ENCODE data around the gene TBC1D22A.

The TBC1D22A gene

GRCh38 chr22:46964773-46965550 lies 202.5 kb downstream of the TBC1D22A start:
- no peak for DNase-seq

DNA sequence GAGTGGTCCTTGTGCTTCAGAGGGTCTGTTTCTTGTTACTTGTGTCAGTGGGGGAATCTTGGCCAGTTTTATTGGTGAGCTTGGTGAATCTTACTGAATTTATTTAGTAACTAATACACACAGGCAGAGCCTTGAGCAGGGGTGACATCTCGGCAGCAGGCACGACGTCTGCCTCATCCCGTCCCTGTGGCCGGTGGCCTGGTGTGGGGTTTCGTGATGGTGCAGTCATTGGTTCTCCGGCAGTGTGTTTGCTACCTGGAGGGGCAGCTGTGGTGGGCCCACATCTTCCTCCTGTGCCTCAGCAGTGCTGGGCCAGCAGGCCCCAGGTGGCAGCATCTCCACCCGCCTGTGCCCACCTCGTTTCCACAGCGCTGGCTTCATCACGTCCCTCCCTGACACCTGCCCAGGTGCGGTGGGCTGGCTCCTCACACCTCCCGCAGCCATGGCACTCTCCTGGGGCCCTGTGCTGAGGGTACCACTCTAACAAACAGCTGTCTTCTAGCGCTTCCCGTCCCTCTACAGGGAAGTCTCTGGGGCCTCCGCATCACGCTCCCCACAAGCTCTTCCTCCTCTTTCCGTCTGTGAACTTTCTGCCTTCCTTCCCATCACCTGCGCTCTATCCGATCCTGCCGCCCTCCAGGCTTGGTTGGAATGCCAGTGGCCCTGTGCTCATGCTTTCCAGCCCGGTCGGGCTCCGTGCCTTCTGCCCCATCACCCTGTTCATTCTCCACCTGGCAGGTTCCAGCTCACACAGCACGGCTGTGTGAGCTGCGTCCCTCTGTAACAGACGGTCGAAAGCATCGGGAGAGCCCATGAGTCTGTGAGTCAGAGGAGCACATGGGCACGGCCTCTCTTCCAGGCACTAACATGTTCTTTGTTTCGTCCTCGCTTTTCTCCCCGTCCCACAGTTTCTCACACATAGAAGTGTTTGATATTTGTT lies 203.4 kb downstream of the TBC1D22A start:
- no peak for DNase-seq

- DNase-seq, result no peak
These were observed 204.0 kb downstream of the TBC1D22A start for GRCh38 chr22:46966495-46966845.

GRCh38 chr22:46966846-46967245 lies 204.4 kb downstream of the TBC1D22A start:
- no peak for DNase-seq

- no peak for DNase-seq
These were observed 205.3 kb downstream of the TBC1D22A start for GRCh38 chr22:46967445-46968358.

- DNase-seq, result no peak
These were observed 205.9 kb downstream of the TBC1D22A start for GRCh38 chr22:46968359-46968740.

- DNase-seq, result no peak
These were observed 206.4 kb downstream of the TBC1D22A start for GRCh38 chr22:46968848-46969247.

GRCh38 chr22:46969491-46969890 lies 207.0 kb downstream of the TBC1D22A start:
- no peak for DNase-seq

DNA sequence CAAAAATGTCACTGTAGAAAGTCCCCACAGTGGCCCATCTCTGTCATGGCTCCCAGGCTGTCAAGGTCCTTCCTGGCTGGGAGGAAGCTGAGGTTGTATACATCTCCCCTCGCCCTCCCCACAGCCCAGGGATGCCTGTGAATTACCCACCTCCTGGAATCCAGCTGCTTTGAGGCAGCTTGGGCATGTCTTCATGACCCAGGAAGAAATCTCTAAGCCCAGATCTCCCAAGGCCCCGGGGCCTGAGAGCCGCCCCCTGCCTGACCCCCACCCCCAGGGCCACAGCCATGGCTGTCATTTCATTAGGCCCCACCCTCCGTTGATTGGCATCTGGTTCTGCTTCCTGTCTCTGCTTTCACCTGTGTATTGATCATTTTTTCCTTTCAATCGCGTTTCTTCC lies 207.5 kb downstream of the TBC1D22A start:
- no peak for DNase-seq

- DNase-seq, result no peak
These were observed 208.1 kb downstream of the TBC1D22A start for GRCh38 chr22:46970411-46971098.

GRCh38 chr22:46971099-46971763 lies 208.8 kb downstream of the TBC1D22A start:
- peak; percentile 71 for DNase-seq

GRCh38 chr22:46971764-46972125 lies 209.3 kb downstream of the TBC1D22A start:
- DNase-seq, result no peak

DNA sequence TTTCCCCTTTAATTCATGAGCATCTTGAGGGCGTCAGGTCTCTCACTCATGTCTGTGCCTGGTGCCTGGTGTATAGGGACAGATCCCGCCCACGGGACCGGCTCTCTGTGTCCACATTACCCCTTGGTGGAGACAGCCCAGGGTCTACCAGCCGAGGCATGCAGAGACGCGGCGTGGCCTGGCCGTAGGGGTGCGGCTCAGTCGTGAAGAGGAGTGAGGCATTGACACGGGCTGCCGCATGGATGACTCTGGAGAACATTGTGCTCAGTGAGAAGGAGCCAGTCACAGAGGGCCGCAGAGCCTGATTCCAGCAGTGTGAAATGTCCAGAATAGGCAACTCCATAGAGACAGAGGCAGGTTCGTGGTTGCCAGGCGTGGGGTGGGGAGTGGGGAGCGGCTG lies 209.8 kb downstream of the TBC1D22A start:
- DNase-seq, result no peak

GRCh38 chr22:46972901-46973831 lies 210.7 kb downstream of the TBC1D22A start:
- DNase-seq, result no peak

DNA sequence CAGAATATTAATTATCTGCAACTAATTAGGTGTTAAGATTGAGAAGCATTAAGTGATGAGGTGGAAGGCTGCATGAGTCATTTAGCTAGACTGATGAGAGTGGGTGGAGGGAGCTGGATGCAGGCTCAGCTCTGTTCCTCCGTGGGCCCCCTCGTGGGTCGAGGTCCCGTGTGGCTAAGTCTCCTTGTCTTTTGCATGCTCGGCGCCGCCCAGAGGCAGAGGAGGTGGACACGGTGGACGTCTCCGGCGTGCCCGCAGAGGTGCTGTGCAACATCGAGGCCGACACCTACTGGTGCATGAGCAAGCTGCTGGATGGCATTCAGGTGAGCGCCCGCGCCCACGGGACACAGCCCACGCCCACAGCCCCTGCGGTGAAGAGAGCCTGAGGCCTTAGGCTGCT lies 211.6 kb downstream of the TBC1D22A start:
- DNase-seq, result no peak

DNA sequence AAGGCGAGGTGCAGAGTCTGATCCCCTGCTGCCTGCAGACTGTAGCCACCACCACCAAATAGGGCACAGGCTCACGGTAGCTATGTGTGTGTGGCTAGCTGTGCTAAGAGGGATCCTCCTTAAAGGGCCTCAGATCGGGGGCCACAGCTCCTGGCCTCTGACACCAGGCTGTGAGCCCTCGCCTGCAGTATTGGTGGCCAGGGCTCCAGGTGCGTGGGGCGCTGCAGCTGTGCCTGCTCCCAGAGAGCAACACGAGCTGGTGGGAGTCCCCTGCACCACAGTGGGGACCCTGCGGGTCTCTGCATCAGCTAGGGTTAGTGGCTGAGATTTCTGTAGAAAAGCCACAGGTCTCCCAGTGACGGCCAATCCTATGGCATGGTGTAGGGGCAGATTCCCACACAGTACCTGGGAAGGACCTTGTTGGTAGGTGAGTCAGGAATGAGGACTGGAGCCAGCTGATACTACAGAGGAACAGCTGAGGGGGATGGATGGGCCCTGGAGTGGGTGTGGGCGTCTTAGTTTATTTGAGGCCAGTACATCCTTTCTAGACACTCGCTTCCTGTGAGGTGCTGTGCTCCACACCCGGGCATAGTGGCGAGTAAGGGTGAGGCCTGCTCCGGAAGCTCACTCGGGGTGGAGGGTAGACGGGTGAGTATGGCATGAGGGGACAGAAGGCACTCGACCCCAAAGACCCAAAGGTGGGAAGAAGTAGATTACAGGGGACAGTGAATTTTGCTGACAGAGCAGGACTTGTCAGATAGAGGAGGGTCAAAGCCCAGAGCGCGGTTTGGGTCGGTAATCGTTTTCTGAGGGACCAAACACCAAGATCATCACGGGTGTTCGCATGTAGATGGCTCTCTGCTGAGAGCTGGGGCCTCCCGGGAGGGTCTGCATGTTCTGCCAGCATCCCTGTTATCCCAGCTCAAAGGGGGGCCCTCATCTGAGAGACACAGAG lies 212.5 kb downstream of the TBC1D22A start:
- DNase-seq, result no peak

DNA sequence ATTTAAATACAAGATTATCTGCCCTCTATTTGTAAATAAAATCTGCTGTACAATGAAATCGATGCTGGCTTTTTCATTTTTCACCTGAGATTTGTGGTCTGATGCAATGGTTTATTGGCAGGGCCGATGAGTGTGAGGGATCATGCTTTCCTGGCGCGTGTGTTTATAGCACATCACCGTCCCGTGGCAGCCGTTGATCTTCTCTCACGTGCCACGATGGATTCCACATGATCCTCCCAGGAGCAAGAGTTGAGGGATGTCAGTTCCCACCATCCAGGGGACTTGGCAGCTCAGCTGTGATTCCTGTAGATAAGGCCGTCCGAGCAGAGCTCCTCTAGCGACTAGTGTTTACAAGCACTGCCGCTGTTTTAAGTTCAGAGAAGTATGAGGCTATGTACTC lies 213.7 kb downstream of the TBC1D22A start:
- no peak for DNase-seq

GRCh38 chr22:46976598-46976997 lies 214.1 kb downstream of the TBC1D22A start:
- no peak for DNase-seq

DNA sequence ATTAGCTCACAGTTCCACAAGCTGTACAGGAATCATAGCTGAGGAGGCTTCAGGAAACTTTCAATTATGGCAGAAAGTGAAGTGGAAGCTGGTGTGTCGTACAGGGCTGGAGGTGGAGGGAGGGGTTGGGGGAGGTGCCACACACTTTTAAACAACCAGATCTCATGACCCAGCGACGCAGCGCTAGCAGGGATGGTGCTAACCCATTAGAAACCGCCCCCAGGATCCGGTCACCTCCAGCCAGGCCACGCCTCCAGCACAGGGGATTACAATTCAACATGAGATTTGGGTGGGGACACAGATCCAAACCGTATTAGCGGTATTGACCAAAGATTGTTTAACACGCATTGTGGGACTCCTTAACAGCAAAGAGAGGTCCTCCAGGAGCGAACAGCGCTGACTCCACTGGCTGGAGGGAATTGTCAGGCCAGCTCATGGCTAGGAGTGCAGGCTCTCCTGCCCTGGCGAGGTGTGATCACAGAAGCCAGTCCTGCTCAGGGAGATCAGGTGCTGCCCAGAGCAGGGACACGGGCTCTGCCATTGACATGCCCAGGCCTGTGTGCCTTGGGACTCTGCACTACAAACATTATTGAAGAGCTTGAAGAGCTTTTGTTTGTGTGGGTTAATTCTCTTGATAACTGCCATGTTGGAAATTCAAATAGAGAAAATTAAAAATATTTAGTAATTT lies 215.3 kb downstream of the TBC1D22A start:
- no peak for DNase-seq

All from inflammatory macrophage treated with lipopolysaccharide for 4 hours (primary cell).